IMR-90 (cell line): Measurements from ENCODE around the gene GSTA5. TPM values are rescaled to one million over a fixed set of nuclear protein-coding genes. Genes with fewer than 3 reads are reported as not detected.
"Not testable (repeated sequence)": the region's sequence is repeated elsewhere in the genome, so short reads cannot be mapped to it uniquely, and the experiment has no call there.

Source experiments
- ATAC-seq: fragments of 200-7000 bp; cut with Tn5 transposase; 2 replicates; pipeline ENCODE4 v1.9.1; 2020; ENCODE audit warnings: low read depth, mild to moderate bottlenecking, moderate library complexity
- BruUV-seq: library from RNA; stranded (reverse); fragments of 400-500 nt; replicated peaks from 2 replicates; lab custom pipeline; 2021; lab: Mats Ljungman, UMichigan
- CTCF ChIA-PET: fragments of 300-600 bp; formaldehyde crosslinking; extraction: SDS; loops from one replicate; lab custom pipeline; 2021; ENCODE audit warnings: antibody characterized with exemption; lab: Yijun Ruan, JAX
- POLR2A ChIA-PET: fragments of 300-600 bp; sonication (Branson Sonifier 250); formaldehyde crosslinking; loops from one replicate; lab custom pipeline; 2022; ENCODE audit warnings: antibody characterized with exemption; ENCODE audit not compliant: unreplicated experiment; lab: Charles Lee
- DNase-seq: peaks from one replicate; pipeline ENCODE4 v3.0.0; 2013
- H2AFZ ChIP-seq: replicated peaks from 2 replicates; pipeline ENCODE3; 2013; ENCODE audit warnings: low read length, mild to moderate bottlenecking; ENCODE audit not compliant: poor library complexity
- H2AK5ac ChIP-seq: 2 replicates; pipeline ENCODE4 v1.6.1; 2013; ENCODE audit warnings: low read depth, low read length, inconsistent platforms
- H2AK9ac ChIP-seq: replicated peaks from 2 replicates; pipeline ENCODE3; 2013; ENCODE audit warnings: mild to moderate bottlenecking, low read depth, low read length, moderate library complexity; ENCODE audit not compliant: poor library complexity
- H2BK120ac ChIP-seq: 2 replicates; pipeline ENCODE4 v1.6.1; 2013; ENCODE audit warnings: low read depth, low read length, inconsistent platforms
- H2BK15ac ChIP-seq: 3 replicates; pipeline ENCODE4 v1.6.1; 2013; ENCODE audit warnings: low read depth, low read length, inconsistent platforms
- H2BK20ac ChIP-seq: 2 replicates; pipeline ENCODE4 v1.6.1; 2013; ENCODE audit warnings: low read depth, mild to moderate bottlenecking, inconsistent platforms, low read length, moderate library complexity
- H2BK5ac ChIP-seq: 2 replicates; pipeline ENCODE4 v1.6.1; 2013; ENCODE audit warnings: mild to moderate bottlenecking, low read depth, low read length, inconsistent platforms; ENCODE audit not compliant: poor library complexity, severe bottlenecking
- H3K14ac ChIP-seq: replicated peaks from 2 replicates; pipeline ENCODE4 v1.6.1; 2013; ENCODE audit warnings: low read depth, low read length, inconsistent platforms
- H3K18ac ChIP-seq: 2 replicates; pipeline ENCODE4 v1.6.1; 2013; ENCODE audit warnings: low read depth, low read length, control low read depth
- H3K23ac ChIP-seq: 2 replicates; pipeline ENCODE4 v1.6.1; 2013; ENCODE audit warnings: low read depth, low read length, inconsistent platforms
- H3K27ac ChIP-seq: 2 replicates; pipeline ENCODE4 v1.5.1; 2013; ENCODE audit warnings: mild to moderate bottlenecking, control low read depth, low read length; ENCODE audit not compliant: insufficient read depth
- H3K27me3 ChIP-seq: 2 replicates; pipeline ENCODE4 v1.6.1; 2013; ENCODE audit warnings: low read length; ENCODE audit not compliant: control insufficient read depth, insufficient read depth
- H3K36me3 ChIP-seq: 2 replicates; pipeline ENCODE4 v1.6.1; 2013; ENCODE audit warnings: low read length, mixed read lengths; ENCODE audit not compliant: control insufficient read depth, insufficient read depth
- H3K4ac ChIP-seq: 2 replicates; pipeline ENCODE4 v1.6.1; 2013; ENCODE audit warnings: low read depth, low read length, inconsistent platforms
- H3K4me1 ChIP-seq: 2 replicates; pipeline ENCODE4 v1.6.1; 2013; ENCODE audit warnings: low read length, mixed read lengths; ENCODE audit not compliant: control insufficient read depth, insufficient read depth
- H3K4me2 ChIP-seq: 2 replicates; pipeline ENCODE4 v1.6.1; 2013; ENCODE audit warnings: low read depth, mild to moderate bottlenecking, control low read depth, low read length, moderate library complexity
- H3K4me3 ChIP-seq: 2 replicates; pipeline ENCODE4 v1.5.1; 2013; ENCODE audit warnings: low read depth, mild to moderate bottlenecking, control low read depth, low read length, moderate library complexity; ENCODE audit not compliant: insufficient read depth
- H3K56ac ChIP-seq: 2 replicates; pipeline ENCODE4 v1.6.1; 2013; ENCODE audit warnings: low read length, inconsistent platforms; ENCODE audit not compliant: insufficient read depth; ENCODE audit errors: extremely low read depth
- H3K79me1 ChIP-seq, 2 experiments: 2 replicates each; pipeline ENCODE4 v1.6.1; 2013; ENCODE audit warnings: low read length in 2 of 2, inconsistent platforms in 1 of 2, low read depth in 1 of 2
- H3K9ac ChIP-seq: 2 replicates; pipeline ENCODE4 v1.6.1; 2013; ENCODE audit warnings: low read depth, low read length, control low read depth
- H3K9me1 ChIP-seq: 2 replicates; pipeline ENCODE4 v1.6.1; 2013; ENCODE audit warnings: low read length, inconsistent platforms; ENCODE audit not compliant: insufficient read depth
- H3K9me3 ChIP-seq: 2 replicates; pipeline ENCODE4 v1.6.1; 2013; ENCODE audit warnings: low read length; ENCODE audit not compliant: control insufficient read depth, insufficient read depth
- H4K20me1 ChIP-seq: 2 replicates; pipeline ENCODE4 v1.6.1; 2013; ENCODE audit warnings: low read length, inconsistent platforms; ENCODE audit not compliant: insufficient read depth
- H4K5ac ChIP-seq: 2 replicates; pipeline ENCODE4 v1.6.1; 2013; ENCODE audit warnings: mild to moderate bottlenecking, low read depth, low read length, control low read depth
- H4K8ac ChIP-seq, 2 experiments: 2 replicates each; pipeline ENCODE4 v1.6.1; 2013; ENCODE audit warnings: low read depth in 2 of 2, low read length in 2 of 2, control low read depth in 1 of 2, inconsistent platforms in 1 of 2
- H4K91ac ChIP-seq: 2 replicates; pipeline ENCODE4 v1.6.1; 2013; ENCODE audit warnings: low read depth, low read length, inconsistent platforms; ENCODE audit not compliant: insufficient read depth
- WGBS, 2 experiments: methylation state at CpG; one replicate each; pipeline versions ENCODE4 v1.1.5 to v1.1.7; 2013; ENCODE audit warnings: missing lambda C conversion rate in 2 of 2; ENCODE audit not compliant: insufficient read length in 1 of 2; ENCODE audit errors: extremely low coverage in 2 of 2; 5-methylcytosine and 5-hydroxymethylcytosine counted together
- dilution Hi-C: fragments of 300-500 bp; cut with HindIII; formaldehyde crosslinking; loops from one replicate; pipeline ENCODE4 v1.14.3; 2018; ENCODE audit warnings: low sequenced_read_pairs; ENCODE audit not compliant: unreplicated experiment
- in situ Hi-C: fragments of 300-500 bp; cut with MboI; formaldehyde crosslinking; loops from 3 replicates; pipeline ENCODE4 v1.14.3; 2019; ENCODE audit warnings: low sequenced_read_pairs, inconsistent platforms, mixed read lengths
- intact Hi-C: fragments of 100-400 bp; cut with micrococcal nuclease; formaldehyde crosslinking; loops from 2 replicates; pipeline ENCODE4 v1.10.0; 2022
- polyA plus RNA-seq, 3 experiments: library from polyadenylated mRNA; depleted of rRNA; stranded (reverse); fragments of >200 nt; gene quantifications; 2 replicates each; pipeline ENCODE4 v1.2.3, GENCODE V29; 2012; ENCODE audit warnings: low replicate concordance in 1 of 3
- total RNA-seq: library from RNA; depleted of rRNA; stranded (reverse); fragments of >200 nt; gene quantifications from 2 replicates; pipeline ENCODE4 v1.2.3, GENCODE V29; 2012

The GSTA5 gene
- total and polyA plus RNA-seq, 2 of the 4 experiments (the other 2 are of a cell fraction): not detected

GRCh38 chr6:52799272-52799671 lies 41.3 kb downstream of the GSTA5 start:
- H3K36me3 ChIP-seq, H3K18ac ChIP-seq, H3K79me1 ChIP-seq, H3K9me3 ChIP-seq, H4K8ac ChIP-seq, dilution Hi-C loops, H3K14ac ChIP-seq, H4K5ac ChIP-seq, H3K23ac ChIP-seq, H2BK15ac ChIP-seq, H3K4me2 ChIP-seq, H4K20me1 ChIP-seq, H2AFZ ChIP-seq, H2AK5ac ChIP-seq, H3K56ac ChIP-seq, H3K27ac ChIP-seq, H2AK9ac ChIP-seq, H3K4me1 ChIP-seq, H2BK5ac ChIP-seq, H3K4me3 ChIP-seq, H2BK120ac ChIP-seq, H3K27me3 ChIP-seq, H3K9ac ChIP-seq, H2BK20ac ChIP-seq, intact Hi-C loops, POLR2A ChIA-PET, H3K4ac ChIP-seq, in situ Hi-C loops, BruUV-seq, CTCF ChIA-PET, H3K9me1 ChIP-seq, H4K91ac ChIP-seq: not testable (repeated sequence)
- ATAC-seq (peak; percentile 62), DNase-seq (peak; percentile 56)
- no CpG with 5 or more reads among the region's 1 CpG for WGBS, 2 experiments

- H2BK5ac ChIP-seq, H2AFZ ChIP-seq, in situ Hi-C loops, DNase-seq, H3K4me2 ChIP-seq, CTCF ChIA-PET, H3K36me3 ChIP-seq, POLR2A ChIA-PET, H4K20me1 ChIP-seq, H3K23ac ChIP-seq, H3K18ac ChIP-seq, H3K4ac ChIP-seq, BruUV-seq, H3K9ac ChIP-seq, ATAC-seq, H2BK120ac ChIP-seq, H3K27ac ChIP-seq, H3K79me1 ChIP-seq, H3K9me3 ChIP-seq, H3K56ac ChIP-seq, H3K14ac ChIP-seq, H4K5ac ChIP-seq, H2AK5ac ChIP-seq, H3K4me1 ChIP-seq, H3K9me1 ChIP-seq, intact Hi-C loops, H2BK20ac ChIP-seq, H3K27me3 ChIP-seq, dilution Hi-C loops, H2BK15ac ChIP-seq, H4K8ac ChIP-seq, H4K91ac ChIP-seq, H3K4me3 ChIP-seq, H2AK9ac ChIP-seq: not testable (repeated sequence)
- no CpG with 5 or more reads among the region's 2 CpGs for WGBS, 2 experiments
These were observed 46.2 kb downstream of the GSTA5 start for GRCh38 chr6:52794366-52794765.
